ENCODE data around the gene FOXL3. TPM values are rescaled to one million over a fixed set of nuclear protein-coding genes. Genes with fewer than 3 reads are reported as not detected.

Gene FOXL3
- total RNA-seq, 2 experiments from 2014 or later, result not detected

DNA sequence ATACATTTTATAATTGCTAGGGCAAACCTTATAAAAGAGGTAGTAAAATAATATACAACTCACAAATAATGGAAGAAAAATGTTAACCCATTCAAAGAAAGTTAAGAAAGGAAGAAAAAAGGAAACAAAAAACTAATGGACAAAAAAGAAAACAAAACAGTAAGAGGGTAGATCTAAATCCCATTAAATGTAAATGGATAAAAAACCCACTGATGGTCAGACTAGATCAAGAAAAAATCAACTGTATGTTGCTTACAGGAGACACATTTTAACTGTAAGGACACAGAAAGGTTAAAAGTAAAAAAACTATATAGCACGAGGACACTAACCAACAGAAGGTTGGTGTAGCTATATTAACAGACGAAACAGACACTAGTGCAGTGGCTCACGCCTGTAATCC lies 18.0 kb downstream of the FOXL3 start:
- Mint-ChIP-seq H3K9me3 (peaks cover 2% of the 10 kb centered on the region), H3K4me1 (no peaks in the 10 kb centered on the region)

DNA sequence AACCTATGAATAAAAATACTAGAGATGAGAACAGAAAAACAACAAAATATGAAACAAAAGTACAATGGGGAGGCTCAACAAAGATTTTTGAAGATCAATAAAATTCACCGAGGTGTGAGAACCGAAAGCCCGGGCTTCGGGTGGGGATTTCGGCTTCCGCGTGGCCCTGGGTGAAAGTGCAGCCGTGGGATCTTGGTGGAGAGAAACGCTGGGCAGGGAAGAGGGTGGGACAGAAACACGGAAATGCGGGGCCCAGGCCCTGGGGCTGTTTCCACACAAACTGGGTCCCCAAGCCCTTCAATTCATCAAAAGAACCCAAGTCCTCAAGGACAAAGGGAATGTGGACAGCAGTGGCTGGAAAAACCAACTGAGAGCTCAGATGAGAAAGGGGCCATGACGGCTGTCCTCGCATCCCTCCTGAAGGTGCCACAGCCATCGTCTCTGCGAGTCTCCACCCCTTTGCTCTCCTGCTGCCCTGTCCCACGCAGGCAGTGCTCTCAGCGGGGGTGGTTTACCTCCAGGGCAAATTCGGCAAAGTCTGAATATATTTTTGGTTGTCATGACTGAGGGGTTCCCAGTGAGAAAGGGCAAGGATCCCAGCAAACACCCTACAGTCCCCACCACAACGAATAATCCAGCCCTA lies 19.7 kb downstream of the FOXL3 start:
- Mint-ChIP-seq H3K36me3 (no peaks in the 10 kb centered on the region), H3K9me3 (peaks cover 2% of the 10 kb centered on the region), H3K4me1 (no peaks in the 10 kb centered on the region), H3K27me3 (peaks cover 9% of the 10 kb centered on the region), H3K27ac (no peak overlapping the region), H3K4me3 (no peak overlapping the region)
- DNase-seq, result no peak

More for the DNA sequence above, 18.0 kb downstream of the FOXL3 start:
- no peak overlapping the region for H3K27ac Mint-ChIP-seq
- no peaks in the 10 kb centered on the region for H3K27me3 Mint-ChIP-seq
- no peaks in the 10 kb centered on the region for H3K36me3 Mint-ChIP-seq
- DNase-seq, result no peak
- no peak overlapping the region for H3K4me3 Mint-ChIP-seq

DNA sequence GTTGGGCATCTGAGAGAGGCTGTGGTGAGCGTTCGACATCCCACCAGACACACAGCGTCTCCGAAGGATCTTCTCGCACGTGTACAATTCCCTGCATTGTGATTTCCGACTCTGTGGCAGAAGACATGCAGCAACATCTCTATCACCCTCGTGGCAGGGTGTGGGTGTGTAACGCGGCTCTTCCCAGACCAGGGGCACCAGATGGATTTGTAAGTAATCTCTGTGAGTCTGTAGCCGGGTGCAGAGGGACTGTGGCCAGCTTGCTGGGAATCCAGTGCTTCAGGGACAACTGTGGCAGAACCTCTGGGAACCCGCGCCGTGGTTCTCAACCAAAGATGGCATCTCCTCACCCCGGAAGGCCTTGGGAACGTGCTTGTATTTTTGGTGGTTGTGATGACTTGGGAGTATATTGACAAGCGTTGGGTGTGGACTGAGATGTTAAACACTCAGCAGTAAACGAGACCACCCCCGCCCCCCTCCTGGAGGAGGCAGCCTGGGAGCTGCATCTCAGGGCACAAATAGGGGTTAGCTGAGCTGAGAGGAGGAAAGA lies 21.2 kb downstream of the FOXL3 start:
- Mint-ChIP-seq H3K4me1 (no peaks in the 10 kb centered on the region), H3K27me3 (peaks cover 12% of the 10 kb centered on the region)

DNA sequence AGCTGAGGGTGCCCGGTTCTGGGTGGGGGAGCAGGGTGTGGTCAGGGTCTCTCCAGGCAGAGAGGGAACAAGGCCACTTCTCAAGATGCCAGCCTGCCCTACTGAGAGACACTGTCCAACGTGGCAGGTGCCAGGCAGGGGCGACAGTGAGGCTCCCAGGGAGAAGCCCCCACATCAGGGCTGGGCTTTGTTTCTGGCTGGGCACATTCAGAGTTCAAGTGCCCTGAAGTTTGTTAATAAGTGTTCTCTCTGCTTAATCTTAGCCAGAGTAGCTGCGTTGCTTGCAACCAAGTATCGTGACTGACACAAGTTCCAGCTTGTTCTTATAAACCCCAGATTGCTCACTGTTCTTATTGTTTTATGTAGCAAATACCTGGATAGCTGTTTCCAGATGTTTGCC lies 21.8 kb downstream of the FOXL3 start:
- Mint-ChIP-seq H3K9me3 (peaks cover 2% of the 10 kb centered on the region), H3K27me3 (peaks cover 12% of the 10 kb centered on the region), H3K27ac (no peak overlapping the region), H3K4me3 (no peak overlapping the region), H3K36me3 (no peaks in the 10 kb centered on the region), H3K4me1 (no peaks in the 10 kb centered on the region)
- DNase-seq, result no peak

More for the DNA sequence above, 21.2 kb downstream of the FOXL3 start:
- no peak overlapping the region for H3K27ac Mint-ChIP-seq
- peaks cover 2% of the 10 kb centered on the region for H3K9me3 Mint-ChIP-seq
- no peak overlapping the region for H3K4me3 Mint-ChIP-seq
- no peak for DNase-seq
- no peaks in the 10 kb centered on the region for H3K36me3 Mint-ChIP-seq

DNA sequence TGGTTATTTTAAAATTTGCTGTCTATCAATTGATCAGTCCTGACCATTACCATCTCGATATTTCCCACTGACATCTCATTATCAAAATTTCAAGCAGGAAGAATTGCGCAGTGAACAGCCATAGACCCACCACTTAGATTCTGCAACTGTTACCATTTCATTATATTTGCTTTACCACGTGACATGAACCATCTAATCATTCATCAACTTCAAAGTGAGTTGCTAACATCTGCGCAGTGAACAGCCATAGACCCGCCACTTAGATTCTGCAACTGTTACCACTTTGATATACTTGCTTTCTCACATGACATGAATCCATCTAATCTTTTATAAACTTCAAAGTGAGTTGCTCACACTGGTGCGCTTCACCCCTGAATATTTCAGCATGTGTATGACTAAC lies 22.5 kb downstream of the FOXL3 start:
- DNase-seq, result no peak
- no peaks in the 10 kb centered on the region for H3K4me1 Mint-ChIP-seq
- peaks cover 19% of the 10 kb centered on the region for H3K27me3 Mint-ChIP-seq
- no peak overlapping the region for H3K4me3 Mint-ChIP-seq
- H3K36me3 Mint-ChIP-seq, result no peaks in the 10 kb centered on the region
- H3K27ac Mint-ChIP-seq, result no peak overlapping the region
- peaks cover 2% of the 10 kb centered on the region for H3K9me3 Mint-ChIP-seq

DNA sequence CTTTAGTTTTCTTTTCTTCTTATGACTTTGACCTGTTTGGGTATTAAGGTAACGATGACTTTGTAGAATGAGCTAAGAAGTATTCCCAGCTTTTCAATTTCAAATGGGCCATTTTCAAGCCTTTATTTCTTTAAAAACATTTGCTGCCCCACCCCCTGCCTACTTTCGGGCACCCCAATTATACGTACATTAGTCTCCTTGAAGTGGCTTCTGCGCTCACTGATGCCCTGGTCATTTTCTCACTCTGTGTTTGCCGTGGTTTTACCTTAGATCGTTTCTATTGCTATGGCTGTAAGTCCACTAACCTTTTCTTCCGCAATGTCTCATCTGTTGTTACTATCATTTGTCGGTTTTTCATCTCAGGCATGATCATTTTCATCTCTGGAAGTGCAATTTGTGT lies 24.9 kb downstream of the FOXL3 start:
- Mint-ChIP-seq H3K36me3 (no peaks in the 10 kb centered on the region), H3K27me3 (peaks cover 38% of the 10 kb centered on the region), H3K4me1 (no peaks in the 10 kb centered on the region), H3K27ac (no peak overlapping the region), H3K4me3 (no peak overlapping the region), H3K9me3 (no peaks in the 10 kb centered on the region)
- DNase-seq, result no peak

DNA sequence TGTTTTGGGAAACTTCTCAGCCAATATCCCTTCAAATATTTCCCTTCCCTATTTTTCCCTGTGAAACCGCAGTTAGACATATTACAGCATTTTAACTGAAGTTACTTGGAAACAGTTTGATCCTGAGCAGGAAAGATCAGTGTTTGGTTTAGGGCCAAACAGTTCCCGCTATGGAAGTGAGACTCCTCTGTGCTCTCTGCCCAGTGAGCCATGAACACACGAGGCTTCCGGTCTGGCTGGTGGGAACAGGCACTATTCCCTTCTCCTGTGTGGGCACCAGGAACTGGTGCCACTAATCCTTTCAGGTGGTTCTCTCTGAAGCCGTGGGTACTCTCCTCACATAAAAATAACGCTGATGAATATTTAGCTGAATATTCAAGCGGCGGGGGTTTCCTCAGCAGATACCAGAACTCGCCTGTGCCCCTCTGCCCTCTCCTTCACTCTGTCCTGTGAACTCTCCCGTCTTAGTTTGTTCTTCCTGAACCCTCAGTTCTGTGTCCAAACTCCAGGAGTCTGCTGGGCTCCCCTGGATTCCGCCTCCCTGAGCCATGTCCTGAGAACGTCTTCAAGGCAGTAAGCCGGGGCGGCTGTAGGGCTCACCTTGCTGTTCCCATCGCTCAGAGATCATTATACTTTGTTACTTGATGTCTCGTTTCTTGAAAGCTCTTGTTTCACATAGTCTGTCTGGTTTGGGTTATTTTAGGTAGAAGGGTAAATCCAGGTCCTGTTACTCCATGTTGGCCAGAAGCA lies 25.7 kb downstream of the FOXL3 start:
- DNase-seq, result no peak
- no peaks in the 10 kb centered on the region for H3K4me1 Mint-ChIP-seq
- H3K27me3 Mint-ChIP-seq, result peaks cover 43% of the 10 kb centered on the region
- no peak overlapping the region for H3K4me3 Mint-ChIP-seq
- H3K36me3 Mint-ChIP-seq, result no peaks in the 10 kb centered on the region
- no peaks in the 10 kb centered on the region for H3K9me3 Mint-ChIP-seq
- no peak overlapping the region for H3K27ac Mint-ChIP-seq

DNA sequence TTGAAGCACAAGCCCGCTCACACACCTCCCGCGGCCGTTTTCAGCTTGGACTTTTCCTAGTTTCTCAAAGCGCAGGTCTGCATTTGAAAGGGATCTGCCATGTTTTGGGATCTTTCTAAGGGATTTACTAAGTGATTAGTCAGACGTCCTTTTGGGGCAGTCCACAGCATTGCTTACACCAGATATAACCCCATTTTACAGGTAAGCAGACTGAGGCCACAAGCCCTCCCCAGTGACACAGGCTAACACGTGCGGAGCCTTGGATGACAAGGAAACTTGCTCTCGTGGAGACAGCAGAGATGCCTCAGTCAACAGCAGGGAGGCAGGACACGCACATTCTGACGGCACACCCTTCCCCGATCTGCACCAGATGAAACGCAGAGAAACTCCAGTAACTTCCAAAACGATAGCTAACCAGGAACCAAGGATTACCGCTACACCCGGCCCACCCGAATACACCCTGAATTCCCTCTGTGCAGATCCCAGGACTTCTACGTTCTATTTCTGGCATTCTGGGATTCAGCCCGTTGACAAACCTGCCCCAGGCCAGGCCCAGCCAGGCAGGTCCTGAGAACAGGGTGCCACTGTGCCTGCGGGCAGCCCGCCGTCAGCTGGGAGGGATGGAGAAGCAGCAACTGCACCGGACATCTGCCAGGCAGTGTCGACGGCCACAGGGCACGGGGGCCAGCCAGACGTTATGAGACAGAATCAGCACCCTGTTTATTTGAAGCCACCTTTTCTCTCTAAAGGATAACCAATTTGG lies 27.9 kb downstream of the FOXL3 start:
- H3K4me3 Mint-ChIP-seq, result no peak overlapping the region
- H3K27ac Mint-ChIP-seq, result no peak overlapping the region
- H3K4me1 Mint-ChIP-seq, result no peaks in the 10 kb centered on the region
- no peaks in the 10 kb centered on the region for H3K9me3 Mint-ChIP-seq
- no peak for DNase-seq
- H3K27me3 Mint-ChIP-seq, result peaks cover 52% of the 10 kb centered on the region
- H3K36me3 Mint-ChIP-seq, result no peaks in the 10 kb centered on the region

DNA sequence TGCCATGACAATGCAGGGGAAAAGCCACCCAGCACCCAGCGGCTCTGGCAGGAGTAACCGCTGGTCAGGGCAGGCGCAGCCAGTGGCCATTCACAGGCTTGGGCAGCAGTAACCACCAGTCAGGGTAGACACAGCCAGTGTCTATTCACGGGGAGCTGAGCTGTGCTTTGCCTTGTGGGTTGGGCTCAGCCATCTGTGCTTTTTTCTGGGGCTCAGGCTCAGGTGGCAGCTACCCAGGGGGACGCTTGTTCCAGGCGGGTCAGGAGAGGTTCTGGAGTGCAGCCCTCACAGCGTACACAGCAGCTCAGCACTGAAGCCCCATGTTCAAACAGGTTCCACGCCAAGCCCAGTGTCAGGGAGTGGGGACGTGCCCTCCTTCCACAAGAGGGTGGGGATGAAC lies 28.5 kb downstream of the FOXL3 start:
- H3K36me3 Mint-ChIP-seq, result no peaks in the 10 kb centered on the region
- H3K27me3 Mint-ChIP-seq, result peaks cover 48% of the 10 kb centered on the region
- no peak overlapping the region for H3K27ac Mint-ChIP-seq
- H3K9me3 Mint-ChIP-seq, result no peaks in the 10 kb centered on the region
- DNase-seq, result no peak
- H3K4me3 Mint-ChIP-seq, result no peak overlapping the region
- H3K4me1 Mint-ChIP-seq, result no peaks in the 10 kb centered on the region

DNA sequence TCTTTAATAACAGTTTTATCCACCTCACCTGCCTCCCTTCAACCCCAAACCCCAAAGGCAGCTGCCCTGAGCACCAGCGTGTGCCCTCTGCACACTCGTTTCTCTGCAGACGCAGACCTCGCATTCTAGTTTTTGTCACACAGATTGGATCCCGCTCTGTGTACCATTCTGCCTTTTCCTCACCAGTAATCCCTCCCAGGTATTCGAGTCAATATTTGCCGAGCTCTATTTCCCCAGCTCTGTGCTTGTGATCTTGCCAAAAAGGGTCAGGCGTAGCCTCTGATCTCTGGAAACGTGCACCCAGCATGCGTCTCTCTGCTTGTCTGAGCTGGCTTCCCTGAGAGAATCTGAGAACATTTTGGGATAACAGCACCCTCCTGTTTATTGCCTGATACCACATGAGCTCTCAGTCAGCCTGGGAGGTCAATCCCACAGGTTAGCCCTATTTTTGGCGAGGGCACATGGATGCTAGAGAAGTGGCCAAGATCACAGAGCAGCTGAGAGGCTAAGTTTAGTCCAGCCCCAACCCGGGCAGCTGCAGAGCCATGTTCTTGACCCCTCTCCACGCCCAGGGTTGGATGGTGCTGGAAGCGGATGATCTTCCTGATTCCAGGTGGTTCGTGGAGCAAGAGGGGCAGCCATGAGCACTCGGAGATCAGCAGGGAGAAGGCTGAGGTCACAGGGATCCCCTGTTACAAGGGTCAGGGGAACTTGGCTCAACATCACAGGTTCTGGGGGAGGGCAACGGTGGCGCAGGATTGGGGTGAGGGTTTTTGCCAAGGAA lies 29.1 kb downstream of the FOXL3 start:
- Mint-ChIP-seq H3K4me1 (no peaks in the 10 kb centered on the region), H3K36me3 (no peaks in the 10 kb centered on the region), H3K4me3 (no peak overlapping the region), H3K27ac (no peak overlapping the region), H3K27me3 (peaks cover 44% of the 10 kb centered on the region), H3K9me3 (no peaks in the 10 kb centered on the region)
- no peak for DNase-seq

DNA sequence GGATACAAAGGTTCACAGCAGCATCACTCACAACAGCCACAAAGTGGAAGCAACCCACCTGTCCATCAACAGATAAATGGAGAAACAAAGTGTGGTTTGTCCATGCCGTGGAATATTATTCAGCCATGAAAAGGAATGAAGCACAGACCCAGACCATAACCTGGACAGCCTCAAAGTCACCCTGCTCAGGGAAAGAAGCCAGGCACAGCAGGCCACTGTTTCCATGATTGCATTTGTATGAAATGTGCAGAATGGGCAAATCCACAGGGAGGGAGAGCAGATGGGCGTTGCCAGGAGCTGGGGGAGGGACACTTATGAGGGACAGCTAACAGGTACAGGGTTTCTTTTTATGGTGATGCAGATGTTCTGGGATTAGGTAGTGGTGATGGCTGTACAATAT lies 30.3 kb downstream of the FOXL3 start:
- Mint-ChIP-seq H3K4me3 (no peak overlapping the region), H3K27ac (no peak overlapping the region), H3K4me1 (no peaks in the 10 kb centered on the region), H3K36me3 (no peaks in the 10 kb centered on the region), H3K9me3 (no peaks in the 10 kb centered on the region), H3K27me3 (peaks cover 40% of the 10 kb centered on the region)
- DNase-seq, result no peak

DNA sequence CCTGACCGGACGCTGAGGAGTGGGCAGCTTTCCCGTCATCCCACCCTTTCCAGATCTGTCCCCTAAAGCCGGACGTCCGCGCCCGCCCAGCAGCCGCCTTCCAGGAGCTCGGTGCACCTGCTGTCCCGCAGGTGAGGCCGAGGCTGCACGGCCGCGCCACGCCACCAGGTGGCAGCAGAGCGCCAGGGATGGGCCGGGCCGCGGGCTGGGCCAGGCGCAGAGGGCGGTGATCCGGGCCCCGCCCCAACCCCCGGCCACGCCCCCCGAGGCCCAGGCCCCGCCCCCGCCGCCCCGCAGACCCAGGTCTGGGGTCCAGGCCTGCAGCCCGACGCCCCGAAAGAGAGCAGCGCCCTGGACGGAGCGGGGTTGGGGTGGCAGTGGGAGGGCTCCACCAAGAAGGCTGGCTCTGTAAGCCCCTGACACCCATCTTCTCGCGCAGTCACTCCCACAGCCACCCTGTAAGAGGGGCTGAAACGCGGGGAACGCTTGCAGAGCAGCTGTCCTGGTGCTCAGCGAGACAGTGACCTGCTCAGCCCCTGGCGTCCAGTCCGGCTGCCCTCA lies 32.2 kb downstream of the FOXL3 start:
- H3K27ac Mint-ChIP-seq, result no peak overlapping the region
- no peaks in the 10 kb centered on the region for H3K36me3 Mint-ChIP-seq
- no peaks in the 10 kb centered on the region for H3K9me3 Mint-ChIP-seq
- peak; percentile 86 for DNase-seq
- H3K4me3 Mint-ChIP-seq, result no peak overlapping the region
- H3K4me1 Mint-ChIP-seq, result no peaks in the 10 kb centered on the region
- peaks cover 35% of the 10 kb centered on the region for H3K27me3 Mint-ChIP-seq

DNA sequence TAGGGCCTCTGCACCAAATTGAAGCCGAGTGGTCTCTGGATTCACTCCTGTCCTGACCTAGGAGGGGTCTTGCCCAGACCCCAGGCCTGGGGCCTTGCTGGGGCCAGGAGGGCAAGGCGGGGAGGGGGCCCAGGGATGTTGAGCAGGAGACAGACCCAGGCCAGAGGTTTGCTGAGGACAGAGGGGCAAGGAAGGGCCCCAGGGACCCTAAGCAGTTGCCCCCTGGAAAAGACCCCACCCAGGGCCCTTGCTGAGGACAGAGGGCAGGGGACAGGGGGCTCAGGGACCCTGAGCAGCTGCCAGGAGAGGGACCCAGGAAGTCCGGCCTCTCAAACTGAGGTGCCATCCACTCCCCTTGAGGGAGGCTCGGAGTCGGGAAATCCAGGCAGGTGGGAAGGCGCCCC lies 32.7 kb downstream of the FOXL3 start:
- Mint-ChIP-seq H3K36me3 (no peaks in the 10 kb centered on the region), H3K4me3 (no peak overlapping the region), H3K9me3 (no peaks in the 10 kb centered on the region), H3K4me1 (no peaks in the 10 kb centered on the region), H3K27me3 (peaks cover 30% of the 10 kb centered on the region), H3K27ac (no peak overlapping the region)
- no peak for DNase-seq

DNA sequence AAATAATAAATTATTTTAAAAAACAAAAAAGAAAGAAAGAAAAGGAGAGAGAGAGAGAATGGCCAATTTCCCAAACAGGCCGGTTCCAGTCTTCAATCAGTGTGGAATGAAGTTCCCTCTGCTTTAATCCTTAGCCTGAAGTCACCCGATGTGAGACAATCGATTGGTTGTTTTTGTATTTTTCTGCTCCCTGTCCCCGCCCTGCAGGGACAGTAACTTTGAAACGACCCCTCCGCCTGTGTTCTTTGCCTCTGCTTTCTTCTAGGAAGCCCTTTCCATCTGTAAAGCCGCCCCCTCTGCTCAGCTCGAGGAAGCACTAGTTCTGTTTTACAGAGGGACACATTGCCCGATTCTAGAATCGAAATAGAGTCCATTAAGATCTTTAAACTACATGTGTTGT lies 33.4 kb downstream of the FOXL3 start:
- Mint-ChIP-seq H3K27me3 (peaks cover 26% of the 10 kb centered on the region), H3K27ac (no peak overlapping the region), H3K4me3 (no peak overlapping the region)

More for the DNA sequence above, 33.4 kb downstream of the FOXL3 start:
- no peaks in the 10 kb centered on the region for H3K4me1 Mint-ChIP-seq
- no peaks in the 10 kb centered on the region for H3K36me3 Mint-ChIP-seq
- no peak for DNase-seq
- no peaks in the 10 kb centered on the region for H3K9me3 Mint-ChIP-seq

All from activated naive CD8-positive, alpha-beta T cell treated with anti-CD3 and anti-CD28 coated beads for 36 hours (primary cell).